NCI-H1436 treated with DMSO at 0.1 percent for 48 hours (cell line): Measurements from ENCODE around the gene HSF4.

Experiments
- DNase-seq: peaks from one replicate; lab custom pipeline; 2025; lab: John Stamatoyannopoulos, UW

HSF4 gene

DNA sequence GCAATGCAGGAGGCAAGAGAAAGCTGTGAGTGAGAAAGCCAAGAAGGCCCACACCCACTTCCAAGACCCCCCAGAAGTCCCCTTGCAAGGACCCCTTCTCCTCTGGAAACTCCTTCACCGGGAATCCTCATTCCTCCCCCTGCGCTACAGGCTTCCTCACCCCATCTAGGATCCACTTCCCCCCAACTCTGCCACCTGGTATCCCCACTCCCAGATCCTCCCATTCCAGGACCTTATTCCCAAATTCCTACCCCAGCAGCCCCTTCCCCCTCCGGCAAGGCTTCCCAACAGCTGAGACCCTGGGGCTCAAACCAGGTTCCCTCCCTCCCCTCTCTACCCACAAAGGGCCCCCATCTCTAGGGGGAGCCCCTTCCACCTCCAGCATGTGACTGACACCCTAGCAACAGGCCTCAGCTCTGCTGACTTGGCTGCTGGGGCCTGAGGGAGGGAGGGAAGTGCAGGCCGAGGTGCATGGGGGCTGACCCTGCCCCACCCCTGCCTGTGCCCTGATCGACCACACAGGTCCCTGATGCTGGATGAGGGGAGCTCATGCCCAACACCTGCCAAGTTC is 2.1 kb downstream of the HSF4 start:
- DNase-seq: no peak

DNA sequence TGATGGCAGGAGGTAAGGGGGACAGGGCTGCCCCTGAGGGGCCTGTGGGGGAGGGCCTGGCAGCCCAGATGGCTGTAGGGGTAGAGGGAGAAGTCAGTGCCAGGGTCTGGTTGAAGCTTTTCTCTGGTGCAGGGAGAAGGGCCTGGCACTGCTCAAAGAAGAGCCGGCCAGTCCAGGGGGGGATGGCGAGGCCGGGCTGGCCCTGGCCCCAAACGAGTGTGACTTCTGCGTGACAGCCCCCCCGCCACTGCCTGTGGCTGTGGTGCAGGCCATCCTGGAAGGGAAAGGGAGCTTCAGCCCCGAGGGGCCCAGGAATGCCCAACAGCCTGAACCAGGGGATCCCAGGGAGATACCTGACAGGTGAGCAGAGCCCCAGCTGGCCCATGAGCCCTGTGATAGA is 3.0 kb downstream of the HSF4 start:
- no peak for DNase-seq

DNA sequence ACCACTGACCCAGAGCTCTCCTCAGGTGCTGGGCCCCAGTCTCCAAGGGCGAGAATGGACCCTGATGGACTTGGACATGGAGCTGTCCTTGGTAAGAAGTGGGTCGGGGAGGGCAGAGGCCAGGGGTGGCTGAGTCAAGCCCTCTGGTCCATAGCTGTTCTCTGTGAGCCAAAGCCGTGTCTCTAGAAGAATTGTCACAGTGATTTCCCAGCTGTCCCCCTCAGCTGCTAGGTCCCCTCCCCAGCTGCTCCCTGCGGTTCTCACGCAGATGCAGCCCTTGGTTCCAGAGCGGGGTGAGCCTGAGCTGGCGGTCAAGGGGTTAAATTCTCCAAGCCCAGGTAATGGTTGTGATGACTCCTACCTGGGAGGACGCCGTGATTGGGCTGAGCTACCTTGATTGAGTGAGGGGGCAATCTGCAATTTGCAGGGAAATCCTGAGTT is 4.5 kb downstream of the HSF4 start:
- no peak for DNase-seq

DNA sequence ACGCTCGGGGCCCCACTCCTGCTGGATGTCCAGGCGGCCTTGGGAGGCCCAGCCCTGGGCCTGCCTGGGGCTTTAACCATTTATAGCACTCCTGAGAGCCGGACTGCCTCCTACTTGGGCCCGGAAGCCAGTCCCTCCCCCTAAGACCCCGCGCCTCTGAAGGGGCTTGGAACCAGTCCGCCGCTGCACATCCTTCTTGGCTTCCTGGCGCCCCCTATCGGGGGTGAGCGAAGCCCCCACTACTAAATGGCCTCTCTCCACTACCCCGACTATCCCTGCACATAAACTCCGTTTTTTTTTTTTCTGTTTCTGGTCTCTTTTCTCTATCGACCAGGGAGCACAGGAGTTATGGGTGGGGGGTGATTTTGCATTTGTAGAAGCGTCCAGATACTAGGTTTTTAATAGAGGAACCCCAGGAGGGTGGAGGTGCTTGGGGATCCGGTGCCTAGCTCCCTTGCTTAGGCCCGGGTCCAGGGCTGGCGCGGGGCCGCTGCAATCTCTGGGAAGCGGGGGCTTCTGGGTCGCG is 5.2 kb downstream of the HSF4 start:
- DNase-seq: peak; percentile 31

DNA sequence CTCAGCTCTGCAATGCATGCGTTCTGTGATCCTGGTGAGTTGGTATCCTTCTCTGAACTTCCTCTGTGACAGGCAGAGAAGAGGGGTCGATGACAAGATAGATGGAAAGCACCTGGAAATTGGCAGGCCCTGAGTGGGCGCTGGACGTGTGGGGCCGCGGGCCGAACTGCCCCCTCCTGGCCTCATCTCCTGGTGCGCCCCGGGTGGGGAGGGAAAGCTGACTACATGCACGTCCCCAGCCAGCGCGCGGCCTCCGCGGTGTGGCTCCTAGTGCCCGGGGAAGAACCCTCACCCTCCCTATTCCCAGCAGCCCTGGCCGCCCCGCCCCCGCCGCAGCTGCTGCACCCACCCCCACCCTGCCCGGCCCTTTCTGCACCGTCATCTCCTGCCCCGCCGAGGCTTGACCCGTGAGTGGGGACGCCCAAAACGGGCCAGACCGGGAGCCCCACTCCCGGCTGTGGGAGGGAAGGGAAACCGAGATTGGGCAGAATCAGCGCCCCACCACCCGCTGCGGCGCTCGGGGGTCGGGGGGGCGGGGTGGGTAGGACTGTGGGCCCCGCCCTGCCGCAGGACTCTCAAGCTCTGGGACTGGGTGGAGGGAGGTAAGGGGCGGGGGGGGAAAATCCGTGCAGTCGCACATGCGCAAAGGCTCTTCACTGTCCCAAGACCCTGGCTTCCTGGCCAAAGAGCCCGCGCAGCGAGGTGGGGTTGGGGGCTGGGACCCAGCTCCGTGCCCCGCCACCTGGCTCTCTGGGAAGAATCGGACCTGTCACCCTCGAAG is 5.8 kb downstream of the HSF4 start, which contains the start of gene NOL3:
TSS of gene NOL3 (plus strand) at position 371 of the 781 bp plus-strand sequence.
- no peak for DNase-seq

DNA sequence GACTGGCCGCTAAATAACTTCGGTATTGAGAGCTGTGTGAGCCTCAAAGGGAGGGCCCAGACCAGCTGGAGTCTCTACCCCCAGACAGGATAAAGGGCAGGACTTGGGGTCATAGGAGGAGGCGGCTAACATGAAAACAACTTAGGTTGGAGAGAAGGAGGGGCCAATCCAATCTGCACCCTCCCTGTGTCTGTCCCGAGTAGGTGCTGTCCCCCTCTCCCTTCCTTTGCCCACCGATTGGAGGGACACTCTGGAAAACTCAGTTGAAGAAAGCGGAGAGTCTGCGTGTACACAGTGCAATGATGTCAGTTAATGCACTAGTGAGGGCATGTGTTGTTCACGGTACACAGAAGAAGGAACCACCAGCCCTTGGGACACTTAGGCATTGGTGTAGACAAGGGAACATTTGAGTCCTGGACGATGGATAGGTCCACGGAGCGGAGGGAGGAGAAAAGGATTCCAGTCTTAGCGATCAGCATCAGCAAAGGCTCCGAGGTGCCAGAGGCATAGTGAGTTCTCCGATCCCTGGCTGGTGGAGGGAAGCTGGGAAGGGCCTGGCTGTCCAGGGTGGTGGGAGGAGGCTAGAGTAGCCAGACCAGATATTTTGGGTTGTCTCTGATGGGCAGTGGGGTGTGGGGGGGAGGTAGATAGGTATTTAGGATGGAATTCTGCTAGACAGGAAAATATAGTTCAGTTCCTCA is 6.6 kb downstream of the HSF4 start:
- no peak for DNase-seq

DNA sequence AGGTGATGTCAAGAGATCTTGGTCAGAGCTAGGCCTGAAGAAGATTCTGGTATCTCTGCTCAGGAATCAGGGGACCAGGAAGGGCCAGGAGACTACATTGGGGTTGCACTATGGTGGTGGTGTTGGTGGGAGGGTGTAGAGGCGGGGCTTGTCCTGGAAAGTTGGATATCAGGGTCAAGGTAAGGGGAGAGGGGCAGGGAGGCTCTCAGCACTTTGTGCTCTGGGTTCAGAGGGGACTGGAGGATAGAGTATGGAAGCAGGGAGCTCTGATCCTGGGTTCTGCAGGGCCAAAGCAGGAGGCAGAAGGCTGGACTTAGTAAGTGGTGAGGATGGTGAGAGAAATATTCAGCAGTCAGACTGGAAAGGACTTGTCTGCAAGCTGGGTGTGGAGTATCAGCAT is 8.8 kb downstream of the HSF4 start:
- DNase-seq: no peak

DNA sequence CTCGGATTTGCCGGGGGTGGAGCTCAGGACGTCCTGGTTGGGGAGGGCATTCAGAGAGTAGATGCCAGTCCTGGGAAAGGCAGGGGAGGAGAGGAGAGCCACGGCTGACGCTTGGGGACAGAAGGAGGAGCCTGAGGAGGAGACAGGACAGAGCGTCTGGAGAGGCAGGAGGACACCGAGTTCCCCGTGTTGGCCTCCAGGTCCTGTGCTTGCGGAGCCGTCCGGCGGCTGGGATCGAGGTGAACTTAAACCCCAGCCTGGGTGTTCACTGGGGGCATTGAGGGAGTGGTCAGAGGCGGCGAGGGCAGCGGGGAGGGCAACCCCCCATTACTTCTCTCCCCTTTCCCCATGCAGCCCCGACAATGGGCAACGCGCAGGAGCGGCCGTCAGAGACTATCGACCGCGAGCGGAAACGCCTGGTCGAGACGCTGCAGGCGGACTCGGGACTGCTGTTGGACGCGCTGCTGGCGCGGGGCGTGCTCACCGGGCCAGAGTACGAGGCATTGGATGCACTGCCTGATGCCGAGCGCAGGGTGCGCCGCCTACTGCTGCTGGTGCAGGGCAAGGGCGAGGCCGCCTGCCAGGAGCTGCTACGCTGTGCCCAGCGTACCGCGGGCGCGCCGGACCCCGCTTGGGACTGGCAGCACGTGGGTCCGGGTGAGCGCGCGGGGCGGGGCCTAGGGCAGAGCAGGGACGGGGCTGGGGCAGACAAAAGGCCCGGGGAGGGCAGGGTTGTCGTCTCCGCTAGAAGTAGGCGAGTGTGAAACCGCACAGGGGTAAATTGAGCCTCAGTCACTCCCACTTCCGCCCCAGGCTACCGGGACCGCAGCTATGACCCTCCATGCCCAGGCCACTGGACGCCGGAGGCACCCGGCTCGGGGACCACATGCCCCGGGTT is 9.5 kb downstream of the HSF4 start:
- DNase-seq: no peak

DNA sequence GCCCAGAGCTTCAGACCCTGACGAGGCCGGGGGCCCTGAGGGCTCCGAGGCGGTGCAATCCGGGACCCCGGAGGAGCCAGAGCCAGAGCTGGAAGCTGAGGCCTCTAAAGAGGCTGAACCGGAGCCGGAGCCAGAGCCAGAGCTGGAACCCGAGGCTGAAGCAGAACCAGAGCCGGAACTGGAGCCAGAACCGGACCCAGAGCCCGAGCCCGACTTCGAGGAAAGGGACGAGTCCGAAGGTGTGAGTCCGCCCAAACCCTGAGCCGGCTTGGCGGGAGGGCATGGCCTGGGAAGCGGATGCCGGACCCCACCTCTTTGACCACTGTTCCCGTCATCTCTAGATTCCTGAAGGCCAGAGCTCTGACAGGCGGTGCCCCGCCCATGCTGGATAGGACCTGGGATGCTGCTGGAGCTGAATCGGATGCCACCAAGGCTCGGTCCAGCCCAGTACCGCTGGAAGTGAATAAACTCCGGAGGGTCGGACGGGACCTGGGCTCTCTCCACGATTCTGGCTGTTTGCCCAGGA is 10.2 kb downstream of the HSF4 start:
- DNase-seq: no peak

DNA sequence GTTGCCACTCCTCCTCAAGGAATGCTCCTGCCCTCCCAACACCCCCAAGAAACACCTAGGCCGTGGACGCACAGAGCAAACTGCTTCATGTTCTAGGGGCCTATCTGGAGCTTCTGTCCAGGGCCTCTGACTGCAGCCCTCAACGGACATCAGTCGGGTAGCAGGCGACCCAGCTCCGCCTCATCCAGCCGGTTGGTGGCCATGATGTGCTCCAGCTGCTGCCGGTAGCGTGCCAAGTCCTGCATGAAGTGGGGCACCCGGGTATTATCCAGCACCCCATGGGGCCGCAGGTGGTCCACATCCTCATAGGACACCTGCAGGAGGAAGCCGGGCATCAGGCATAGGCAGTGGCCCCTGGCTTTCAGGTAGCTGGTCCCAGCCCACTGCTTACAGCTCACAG is 12.1 kb downstream of the HSF4 start:
- no peak for DNase-seq

DNA sequence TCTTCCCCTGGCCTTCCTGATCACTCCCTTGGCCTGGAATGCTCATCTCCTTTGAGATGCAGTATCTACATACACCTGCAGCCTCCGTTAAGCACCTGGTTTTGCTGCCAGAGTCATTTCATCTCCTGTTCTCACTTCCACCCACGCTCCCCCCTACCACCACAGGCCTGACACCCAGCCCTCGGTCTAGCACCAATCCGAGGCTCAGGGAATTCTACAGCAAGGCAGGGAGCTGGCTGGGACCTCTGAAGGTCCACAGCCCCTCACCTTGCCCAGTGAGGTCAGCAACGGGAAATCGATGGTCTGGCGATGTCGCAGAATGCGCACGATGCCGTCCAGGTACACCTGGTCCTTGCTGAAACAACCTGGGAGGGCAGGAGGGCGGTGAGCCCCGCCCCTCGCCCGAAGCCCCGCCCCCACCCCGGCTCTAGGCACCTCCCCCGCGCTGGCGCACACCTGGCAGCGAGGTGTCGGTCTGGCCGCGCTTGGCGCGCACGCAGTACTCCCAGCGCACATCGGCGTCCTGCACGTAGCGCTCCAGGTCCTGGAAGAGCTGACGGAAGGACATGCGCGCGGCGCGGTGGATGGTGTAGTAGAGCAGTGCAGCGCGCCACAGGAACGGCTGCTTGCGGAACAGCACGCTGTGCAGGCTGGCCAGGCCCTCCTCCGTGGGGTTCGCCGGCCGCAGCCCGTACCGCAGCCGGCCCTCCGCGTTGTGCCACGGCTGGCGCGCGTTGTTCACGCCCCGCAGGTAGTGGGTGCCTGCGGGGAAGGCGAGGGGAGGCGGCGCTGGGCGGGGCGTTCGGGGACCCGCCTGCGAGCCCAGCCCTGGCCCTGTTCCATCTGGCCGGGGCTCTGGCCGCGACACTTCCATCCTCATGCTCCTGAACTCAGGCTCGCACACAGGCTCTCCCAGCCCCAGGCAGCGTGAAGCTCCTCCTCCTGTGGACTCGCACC is 13.5 kb downstream of the HSF4 start:
- DNase-seq: no peak

DNA sequence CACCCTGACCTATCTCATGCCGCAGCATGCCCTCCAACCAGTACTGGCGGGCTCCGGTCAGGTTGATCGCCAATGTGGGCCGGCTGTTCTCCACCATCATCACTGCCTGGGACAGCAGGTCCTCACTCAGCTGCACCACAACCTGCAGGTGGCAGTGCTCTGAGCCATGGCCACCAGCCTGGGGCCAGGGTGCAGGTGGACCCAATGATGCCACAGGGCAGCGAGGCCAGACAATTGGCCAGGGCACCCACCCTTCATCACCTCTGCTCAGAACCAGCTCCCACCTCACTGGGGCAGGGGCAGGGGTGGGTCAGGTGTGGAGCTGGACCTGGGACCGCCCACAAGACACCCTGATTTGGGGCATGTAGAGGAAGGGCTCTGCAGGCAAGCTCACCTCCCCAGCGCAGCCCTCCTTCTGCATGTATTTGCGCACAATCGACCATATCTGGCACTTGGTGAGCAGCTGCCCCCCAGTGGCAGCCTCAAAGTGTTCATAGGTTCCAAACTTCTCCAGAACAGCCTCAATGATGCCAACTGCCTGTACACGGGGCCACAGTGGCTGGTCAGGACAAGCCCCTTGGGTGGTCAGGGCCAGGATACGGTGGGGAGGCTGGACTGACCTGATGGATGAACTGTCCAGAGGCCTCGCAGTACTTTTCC is 15.0 kb downstream of the HSF4 start:
- DNase-seq: no peak

DNA sequence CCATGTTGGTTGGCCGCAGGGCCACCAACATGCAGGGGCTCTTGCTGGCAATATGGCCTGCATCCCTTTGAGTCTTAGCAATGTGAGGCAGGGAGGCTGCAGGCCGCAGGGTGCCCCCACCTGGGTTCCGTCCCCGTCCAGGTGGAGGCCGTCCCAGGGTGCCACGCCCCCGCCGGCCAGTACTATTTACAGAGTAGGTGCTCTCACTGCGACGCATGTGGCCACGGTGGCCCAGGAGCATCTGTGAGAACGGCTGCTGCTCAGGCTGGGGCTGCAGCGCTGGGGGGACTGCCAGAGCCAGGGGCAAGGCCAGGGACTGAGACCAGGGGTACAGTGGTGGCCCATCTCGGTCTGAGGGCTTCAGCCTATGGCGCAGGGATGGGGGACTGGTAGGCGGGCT is 15.6 kb downstream of the HSF4 start:
- DNase-seq: no peak

DNA sequence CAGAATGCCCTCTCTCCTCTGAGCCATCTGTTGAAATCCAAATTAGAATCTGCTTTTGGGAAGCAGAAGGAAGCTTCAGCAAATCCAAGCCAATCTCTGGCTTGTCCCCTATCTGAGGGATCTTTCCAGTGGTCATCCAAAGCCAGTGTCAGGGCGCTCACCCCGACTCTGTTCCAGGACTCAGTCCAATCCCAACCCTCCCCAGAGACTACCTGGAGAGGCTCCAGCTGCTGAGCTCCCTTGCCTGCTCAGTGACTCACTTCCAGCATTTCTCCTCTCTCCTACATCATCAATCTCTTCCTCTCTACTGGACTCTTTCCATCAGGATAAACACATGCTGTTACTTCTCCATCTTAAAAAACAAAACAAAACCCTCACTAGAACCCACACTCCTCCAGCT is 16.8 kb downstream of the HSF4 start:
- DNase-seq: no peak

DNA sequence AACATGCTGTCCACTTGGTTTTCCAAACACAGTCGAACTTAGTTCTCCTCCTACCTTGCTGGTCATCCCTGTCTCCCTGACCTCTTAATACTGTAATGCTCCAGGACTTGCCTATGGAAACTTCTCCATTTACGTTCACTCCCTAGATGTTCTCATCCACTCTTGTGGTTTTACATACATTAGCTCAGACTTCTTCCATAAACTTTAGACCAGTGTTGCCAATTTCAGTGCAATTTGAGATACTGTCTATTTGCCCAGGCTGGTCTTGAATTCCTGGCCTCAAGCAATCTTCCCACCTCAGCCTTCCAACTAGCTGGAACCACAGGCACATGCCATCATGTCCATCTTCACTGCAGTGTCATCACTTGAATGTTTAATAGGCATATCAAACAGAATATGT is 17.7 kb downstream of the HSF4 start:
- no peak for DNase-seq

DNA sequence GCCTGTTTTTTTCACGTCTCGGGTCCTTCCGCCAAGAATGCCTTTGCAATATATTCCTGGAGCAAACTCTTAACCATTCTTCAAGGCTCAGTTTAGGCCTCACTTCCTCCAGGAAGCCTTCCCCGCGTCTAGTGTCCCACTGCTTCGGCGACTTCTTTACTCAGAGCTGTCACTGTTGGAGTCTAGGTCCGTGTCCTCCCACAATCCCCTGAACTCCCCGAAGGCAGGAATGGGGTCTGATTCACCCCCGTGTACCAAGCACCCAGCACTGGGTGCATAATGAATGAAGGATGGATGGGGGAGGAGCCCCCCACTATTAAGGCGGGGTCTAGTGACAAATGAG is 18.7 kb downstream of the HSF4 start:
- no peak for DNase-seq

DNA sequence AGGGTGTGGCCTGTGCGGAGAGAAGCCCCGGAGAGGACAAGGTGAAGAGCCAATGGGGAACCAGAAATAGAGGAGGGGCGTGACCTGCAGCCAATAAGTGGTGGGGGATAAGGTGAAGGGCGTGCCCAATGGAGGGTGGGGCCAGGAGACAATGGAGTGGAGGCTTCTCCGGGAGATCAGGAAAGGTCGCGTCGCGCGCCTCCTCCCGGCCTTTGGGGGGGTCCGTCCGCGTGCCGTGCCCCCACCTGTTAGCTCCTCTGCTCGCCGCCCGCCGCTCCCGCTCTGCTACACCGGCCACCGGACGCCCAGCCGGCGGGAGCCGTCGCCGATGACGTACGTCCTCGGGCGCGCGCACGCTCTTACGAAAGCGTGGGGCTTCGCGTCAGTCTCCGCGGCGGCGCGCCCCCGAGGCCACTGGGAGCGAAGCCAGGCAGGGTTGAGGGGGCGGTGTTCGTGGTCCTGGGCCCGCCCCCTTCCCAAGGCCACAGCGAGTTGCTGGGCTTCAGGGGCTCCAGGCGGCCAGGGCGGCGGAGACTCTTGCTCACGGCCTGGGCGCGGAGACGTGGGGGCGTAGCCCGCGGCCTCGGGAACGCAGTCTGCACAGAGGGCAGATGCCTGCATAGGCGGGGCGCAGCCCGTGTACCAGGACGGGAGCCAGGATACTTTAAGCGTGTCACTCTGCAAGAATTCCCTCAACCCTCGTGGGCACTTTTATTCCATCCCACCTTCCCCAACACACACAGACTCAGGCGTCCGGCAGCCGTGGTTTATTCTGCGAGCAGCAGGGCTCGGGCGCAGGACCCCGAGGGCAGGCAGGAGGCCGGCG is 19.3 kb downstream of the HSF4 start, which contains the start of gene MATCAP1:
TSS of gene MATCAP1 (minus strand) at position 337 of the 826 bp plus-strand sequence. CDS start 3,353 bp downstream, outside the sequence.
- peak; percentile 96 for DNase-seq

DNA sequence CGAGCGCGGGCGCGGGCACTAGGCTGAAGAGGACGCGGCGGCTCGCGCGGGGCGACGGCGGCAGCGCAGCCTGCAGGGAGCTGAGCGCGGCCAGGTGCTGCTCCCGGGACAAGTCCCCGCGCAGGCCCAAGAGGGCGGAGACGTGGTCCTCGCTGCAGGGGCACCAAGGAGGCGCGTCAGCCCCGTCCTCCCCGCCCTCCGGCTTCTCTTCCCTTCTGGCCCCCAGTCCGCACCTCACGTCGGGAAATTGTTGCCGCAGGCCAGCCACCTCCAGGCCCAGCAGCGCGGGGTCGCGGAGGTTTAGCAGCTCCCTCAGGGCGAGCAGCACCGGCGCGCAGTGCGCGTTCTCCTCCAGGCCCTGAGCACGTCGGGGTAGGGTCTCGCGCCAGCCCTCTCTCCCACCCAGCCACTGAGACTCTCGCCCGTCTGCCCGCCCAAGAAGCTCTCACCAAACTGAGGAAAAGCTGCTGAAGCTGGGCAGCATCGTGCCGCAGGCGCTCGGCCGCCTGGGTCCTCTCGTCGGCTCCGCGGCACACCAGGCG is 20.0 kb downstream of the HSF4 start:
- no peak for DNase-seq
